CD4-positive, alpha-beta T cell treated with Interferon alpha-2 for 1 hour (primary cell): Measurements from ENCODE around the gene ZNF12.

ENCODE experiments used
- DNase-seq, 2 donors: peaks; one replicate each; pipeline ENCODE4 v3.0.0-alpha.2; 2020 to 2022

Gene ZNF12

GRCh38 chr7:6646465-6646864, 60.3 kb downstream of the ZNF12 start:
- DNase-seq, result no peak

- DNase-seq, result no peak
Observed at GRCh38 chr7:6644728-6645127, 62.0 kb downstream of the ZNF12 start.

- DNase-seq, result no peak
Observed at GRCh38 chr7:6643915-6644625, 62.7 kb downstream of the ZNF12 start.

DNA sequence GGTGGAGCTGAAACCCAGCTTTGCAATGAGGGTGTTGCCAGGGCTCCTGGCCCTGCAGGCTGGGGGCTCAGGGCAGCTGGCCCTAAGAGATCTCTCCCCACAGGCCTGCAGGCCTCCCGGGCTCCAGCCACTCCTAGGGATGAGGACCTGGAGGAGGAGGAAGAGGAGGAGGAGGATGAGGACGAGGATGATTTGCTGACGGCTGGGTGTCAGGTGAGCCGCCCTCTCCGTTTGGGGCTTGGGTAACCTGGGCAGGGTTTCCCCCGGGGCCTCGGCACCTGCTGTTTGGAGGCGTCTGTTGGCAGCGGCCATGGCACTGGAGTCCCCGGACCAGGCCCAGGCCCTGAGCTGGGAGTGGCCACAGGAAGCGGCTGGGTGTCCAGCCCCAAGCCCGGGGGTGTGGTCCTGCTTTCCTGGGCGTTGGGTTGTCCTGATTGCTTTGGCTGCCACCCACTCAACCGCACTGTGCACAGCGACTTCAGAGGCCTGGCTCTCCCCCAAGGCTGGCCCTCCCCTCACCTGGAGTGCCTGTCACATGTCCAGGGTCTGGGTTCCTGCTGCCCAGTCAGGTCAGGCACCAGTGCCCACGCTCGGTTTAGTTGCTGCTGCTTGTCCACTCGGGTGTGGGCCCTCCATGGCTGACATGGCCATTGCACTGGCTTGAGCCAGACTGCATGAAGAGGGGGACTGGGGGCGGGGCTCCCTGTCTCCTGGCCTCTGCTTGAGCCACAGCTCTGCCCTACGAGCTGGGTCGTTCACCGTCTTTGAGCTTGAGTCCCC, 63.7 kb downstream of the ZNF12 start:
- no peak for DNase-seq

DNA sequence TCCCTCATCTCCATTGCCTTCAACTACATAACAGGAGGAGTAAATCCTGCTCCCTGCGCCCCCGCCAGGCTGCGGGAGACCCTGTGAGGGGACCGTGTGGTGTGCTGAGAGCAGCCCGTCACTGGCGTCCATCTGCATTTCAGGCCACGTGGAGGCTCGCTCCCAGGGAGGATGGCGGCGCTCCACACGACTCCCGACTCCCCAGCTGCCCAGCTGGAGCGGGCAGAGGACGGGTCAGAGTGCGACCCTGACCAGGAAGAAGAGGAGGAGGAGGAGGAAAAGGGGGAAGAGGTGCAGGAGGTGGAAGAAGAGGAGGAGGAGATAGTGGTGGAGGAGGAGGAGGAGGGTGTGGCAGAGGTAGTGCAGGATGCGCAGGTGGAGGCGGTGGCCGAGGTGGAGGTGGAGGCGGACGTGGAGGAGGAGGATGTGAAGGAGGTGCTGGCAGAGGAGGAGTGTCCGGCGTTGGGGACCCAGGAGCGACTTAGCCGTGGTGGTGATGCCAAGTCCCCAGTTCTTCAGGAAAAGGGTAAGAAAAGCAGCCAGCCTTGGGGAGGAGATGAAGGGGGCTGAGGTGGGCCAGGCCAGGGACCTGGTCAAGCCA, 64.4 kb downstream of the ZNF12 start:
- DNase-seq, result no peak

- DNase-seq, result no peak
Observed at GRCh38 chr7:6641305-6642035, 65.3 kb downstream of the ZNF12 start.

DNA sequence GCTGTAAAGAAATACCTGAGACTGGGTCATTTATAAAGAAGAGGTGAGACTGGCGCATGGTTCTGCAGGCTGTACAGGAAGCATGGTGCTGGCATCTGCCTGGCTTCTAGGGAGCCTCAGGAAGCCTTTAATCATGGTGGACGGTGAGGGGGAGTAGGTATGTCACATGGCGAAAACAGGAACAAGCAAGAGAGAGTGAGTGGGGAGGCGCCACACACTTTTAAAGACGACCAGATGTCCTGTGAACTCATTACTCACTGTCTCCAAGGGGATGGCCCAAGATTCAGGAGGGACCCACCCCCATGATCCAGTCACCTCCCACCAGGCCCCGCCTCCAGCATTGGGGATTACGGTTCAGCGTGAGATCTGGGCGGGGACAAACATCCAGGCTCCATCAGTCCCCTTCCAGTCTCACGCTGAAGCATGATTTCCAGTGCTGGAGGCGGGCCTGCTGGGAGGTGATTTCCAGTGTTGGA, 66.5 kb downstream of the ZNF12 start:
- peak in 1 of 2 donors; percentile 11 for DNase-seq

DNA sequence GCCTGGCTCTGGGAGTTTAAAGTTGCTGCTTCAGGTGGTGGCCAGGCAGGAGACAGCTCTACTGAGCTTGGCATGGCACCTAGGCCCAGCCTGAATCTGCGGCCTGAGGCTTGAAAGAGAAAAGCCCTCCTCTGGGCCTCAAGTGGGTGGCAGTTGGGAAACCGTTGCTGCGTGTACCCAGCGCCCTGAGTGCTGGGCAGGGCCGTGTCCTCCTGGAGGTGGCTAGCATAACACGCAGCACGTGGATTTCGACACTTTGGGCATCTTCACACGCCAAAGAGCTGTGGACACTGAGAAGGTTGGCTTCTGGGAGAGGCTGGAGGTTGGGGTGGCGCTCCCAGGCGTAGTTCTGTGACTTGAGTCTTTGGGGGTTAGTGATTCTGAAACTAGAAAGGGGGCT, 67.1 kb downstream of the ZNF12 start:
- no peak for DNase-seq

DNA sequence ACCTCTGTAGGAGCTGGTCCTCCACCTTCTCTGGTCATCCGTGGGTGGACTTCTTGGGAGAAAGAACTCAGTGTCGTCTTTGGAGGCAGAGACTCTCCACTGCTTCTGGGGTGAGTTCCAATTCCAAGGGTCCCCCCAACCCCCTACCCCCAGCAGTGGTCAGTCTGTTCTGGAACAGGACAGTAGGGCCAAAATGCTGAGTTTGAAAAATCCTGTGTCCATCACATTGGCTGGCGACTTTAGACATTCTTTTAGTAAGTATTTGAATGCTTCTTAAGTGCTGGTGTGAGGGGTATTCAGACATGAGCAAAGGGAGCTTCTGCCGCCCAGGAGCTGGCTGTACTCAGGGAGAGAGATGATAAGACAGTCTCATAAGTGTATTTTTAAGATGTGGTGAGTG, 67.7 kb downstream of the ZNF12 start:
- no peak for DNase-seq
